BJ (cell line): ENCODE data around the gene SIPA1L3. TPM values are rescaled to one million over a fixed set of nuclear protein-coding genes. Genes with fewer than 3 reads are reported as not detected.

Experiments used
- CTCF ChIA-PET: fragments of 350-600 bp; formaldehyde crosslinking; extraction: SDS; loops from one replicate; lab custom pipeline; 2021; ENCODE audit warnings: antibody characterized with exemption, inconsistent platforms; lab: Yijun Ruan, JAX
- POLR2A ChIA-PET: fragments of 300-600 bp; sonication (Branson Sonifier 250); formaldehyde crosslinking; extraction: SDS; loops from one replicate; lab custom pipeline; 2021; ENCODE audit warnings: antibody characterized with exemption; lab: Charles Lee
- DNase-seq: peaks from one replicate; pipeline ENCODE4 v3.0.0-alpha.2; 2011; ENCODE audit warnings: low read depth
- H3K27me3 ChIP-seq: 2 replicates; pipeline ENCODE4 v1.6.0; 2011; ENCODE audit warnings: low read length; ENCODE audit not compliant: control insufficient read depth, insufficient read depth
- H3K36me3 ChIP-seq: 2 replicates; pipeline ENCODE4 v1.5.1; 2011; ENCODE audit warnings: low read length; ENCODE audit not compliant: control insufficient read depth, insufficient read depth
- H3K4me3 ChIP-seq: 2 replicates; pipeline ENCODE4 v1.5.1; 2011; ENCODE audit warnings: low read depth, mild to moderate bottlenecking, control low read depth, low read length
- CTCF ChIP-seq: IDR thresholded peaks from 2 replicates; pipeline ENCODE4 v1.5.1; 2011; ENCODE audit warnings: low read depth, mild to moderate bottlenecking, control low read depth, inconsistent platforms, low read length, moderate library complexity; ENCODE audit not compliant: insufficient read depth
- polyA plus RNA-seq: library from polyadenylated mRNA; depleted of rRNA; stranded (reverse); fragments of >200 nt; gene quantifications from 2 replicates; pipeline ENCODE4 v1.2.3, GENCODE V29; 2011

Gene SIPA1L3
- polyA plus RNA-seq, 1 experiment = 4.5 TPM

GRCh38 chr19:38250821-38251563, 344.0 kb downstream of the SIPA1L3 start:
- DNase-seq = no peak
- H3K36me3 ChIP-seq = no peaks in the 10 kb centered on the region
- no peaks in the 10 kb centered on the region for H3K27me3 ChIP-seq
- TF ChIP-seq CTCF = no peak
- POLR2A ChIA-PET = no interaction called here
- no peak overlapping the region for H3K4me3 ChIP-seq
- CTCF ChIA-PET = interaction anchor here (0.7 to 1.4 kb wide), 7 partner anchors 8 to 353 kb away, joined by 3 to 9 read pairs (median 3); partner anchors contain the start of gene CATSPERG

GRCh38 chr19:38251564-38252051, 344.6 kb downstream of the SIPA1L3 start:
- ChIA-PET POLR2A (interaction anchor here (0.6 kb wide), 1 partner anchor 26 kb away, joined by 3 read pairs; no protein-coding TSS in a partner anchor), CTCF (interaction anchor here (0.8 to 1.4 kb wide), 4 partner anchors 7 to 84 kb away, joined by 3 to 9 read pairs (median 3); partner anchors contain the start of gene CATSPERG)
- no peak for TF ChIP-seq CTCF
- no peak for DNase-seq
- Histone ChIP-seq H3K27me3 (no peaks in the 10 kb centered on the region), H3K4me3 (no peak overlapping the region), H3K36me3 (no peaks in the 10 kb centered on the region)

GRCh38 chr19:38252385-38252784, 345.4 kb downstream of the SIPA1L3 start:
- no peak for TF ChIP-seq CTCF
- no peaks in the 10 kb centered on the region for H3K36me3 ChIP-seq
- no peak for DNase-seq
- ChIA-PET POLR2A (no interaction called here), CTCF (interaction anchor here (0.8 to 1.4 kb wide), 3 partner anchors 8 to 83 kb away, joined by 3 to 9 read pairs (median 3); partner anchors contain the start of gene CATSPERG)
- H3K4me3 ChIP-seq = no peak overlapping the region
- no peaks in the 10 kb centered on the region for H3K27me3 ChIP-seq

GRCh38 chr19:38252941-38253691, 346.1 kb downstream of the SIPA1L3 start:
- ChIA-PET CTCF (interaction anchor here (1.4 kb wide), 1 partner anchor 9 kb away, joined by 3 read pairs; no protein-coding TSS in a partner anchor), POLR2A (no interaction called here)
- no peaks in the 10 kb centered on the region for H3K27me3 ChIP-seq
- H3K36me3 ChIP-seq = no peaks in the 10 kb centered on the region
- no peak for TF ChIP-seq CTCF
- DNase-seq = no peak
- no peak overlapping the region for H3K4me3 ChIP-seq

GRCh38 chr19:38253788-38254187, 346.8 kb downstream of the SIPA1L3 start:
- no peaks in the 10 kb centered on the region for H3K36me3 ChIP-seq
- H3K27me3 ChIP-seq = no peaks in the 10 kb centered on the region
- ChIA-PET CTCF (no interaction called here), POLR2A (no interaction called here)
- H3K4me3 ChIP-seq = no peak overlapping the region
- no peak for DNase-seq
- TF ChIP-seq CTCF = no peak
